Measurements from ENCODE around the gene IL12A. TPM values are rescaled to one million over a fixed set of nuclear protein-coding genes. Genes with fewer than 3 reads are reported as not detected.

IL12A gene
- total RNA-seq, 1 experiment from 2014 or later, result 1.4 TPM

DNA sequence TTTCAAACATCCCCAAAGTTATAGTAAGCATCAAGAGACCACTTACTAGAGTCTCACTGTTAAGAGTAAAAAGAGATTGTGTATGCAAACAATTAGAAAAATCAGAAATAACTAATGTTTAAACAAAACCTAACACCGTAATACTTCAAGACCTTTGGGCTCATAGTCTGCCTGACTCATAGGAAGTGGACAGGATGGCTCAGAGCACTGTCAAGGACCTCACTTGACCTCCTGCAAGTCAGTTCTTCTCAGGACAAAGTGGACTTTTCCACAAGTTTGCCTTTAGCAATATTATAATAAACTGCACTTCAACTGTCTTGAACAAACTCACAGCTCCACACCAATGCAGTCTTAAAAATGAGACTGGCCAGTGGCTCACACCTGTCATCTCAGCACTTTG is 34.8 kb downstream of the IL12A start:
- DNase-seq (ENCODE audit: low read depth), result no peak

DNA sequence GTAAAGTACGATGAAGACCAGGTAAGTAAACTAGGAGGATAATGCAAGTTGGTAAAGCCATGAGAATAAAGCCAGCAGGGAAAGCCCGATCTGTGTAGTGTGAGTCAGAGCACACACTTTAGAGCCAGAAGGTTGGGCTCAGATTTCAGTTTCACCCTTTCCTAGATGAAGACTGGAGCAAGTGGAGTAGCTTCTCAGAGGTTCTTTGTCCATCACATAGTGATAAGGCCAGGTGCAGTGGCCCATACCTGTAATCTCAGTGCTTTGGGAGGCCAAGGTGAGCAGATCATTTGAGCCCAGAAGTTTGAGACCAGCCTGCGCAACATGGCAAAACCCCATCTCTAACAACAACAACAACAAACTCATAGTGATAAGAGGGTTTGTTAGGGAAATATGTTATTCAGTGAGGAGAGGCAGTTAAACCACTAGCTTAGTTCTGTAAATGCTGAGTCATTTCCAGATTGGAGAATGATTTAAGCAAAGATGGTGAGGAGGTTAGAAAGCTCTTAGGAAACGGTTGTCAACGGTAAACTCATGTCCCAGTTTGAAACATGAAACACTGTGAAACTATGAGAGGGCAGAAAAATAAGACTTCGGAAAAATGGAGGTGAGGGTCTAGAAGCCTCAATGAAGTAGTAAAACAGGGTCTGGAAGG is 39.0 kb downstream of the IL12A start:
- DNase-seq (ENCODE audit: low read depth), result peak; percentile 48

DNA sequence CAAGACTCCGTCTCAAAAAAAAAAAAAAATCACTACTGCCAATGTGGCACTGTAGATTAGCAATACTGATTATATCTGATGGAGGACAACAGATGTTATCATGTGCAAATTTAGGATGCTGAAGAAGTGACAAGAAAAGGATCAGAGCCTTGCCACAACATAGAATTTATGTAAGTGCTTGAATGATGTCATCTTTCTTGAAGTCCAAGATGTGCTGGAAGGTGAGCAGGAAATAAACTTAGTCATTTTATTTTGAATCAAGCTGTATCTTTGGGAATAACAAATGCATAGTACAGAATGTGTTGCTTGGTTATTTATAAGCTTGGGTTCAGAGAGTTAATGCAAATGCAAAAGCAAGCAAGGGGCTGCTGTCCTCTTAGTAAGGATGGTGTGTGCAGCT is 47.1 kb downstream of the IL12A start:
- DNase-seq (ENCODE audit: low read depth), result no peak

DNA sequence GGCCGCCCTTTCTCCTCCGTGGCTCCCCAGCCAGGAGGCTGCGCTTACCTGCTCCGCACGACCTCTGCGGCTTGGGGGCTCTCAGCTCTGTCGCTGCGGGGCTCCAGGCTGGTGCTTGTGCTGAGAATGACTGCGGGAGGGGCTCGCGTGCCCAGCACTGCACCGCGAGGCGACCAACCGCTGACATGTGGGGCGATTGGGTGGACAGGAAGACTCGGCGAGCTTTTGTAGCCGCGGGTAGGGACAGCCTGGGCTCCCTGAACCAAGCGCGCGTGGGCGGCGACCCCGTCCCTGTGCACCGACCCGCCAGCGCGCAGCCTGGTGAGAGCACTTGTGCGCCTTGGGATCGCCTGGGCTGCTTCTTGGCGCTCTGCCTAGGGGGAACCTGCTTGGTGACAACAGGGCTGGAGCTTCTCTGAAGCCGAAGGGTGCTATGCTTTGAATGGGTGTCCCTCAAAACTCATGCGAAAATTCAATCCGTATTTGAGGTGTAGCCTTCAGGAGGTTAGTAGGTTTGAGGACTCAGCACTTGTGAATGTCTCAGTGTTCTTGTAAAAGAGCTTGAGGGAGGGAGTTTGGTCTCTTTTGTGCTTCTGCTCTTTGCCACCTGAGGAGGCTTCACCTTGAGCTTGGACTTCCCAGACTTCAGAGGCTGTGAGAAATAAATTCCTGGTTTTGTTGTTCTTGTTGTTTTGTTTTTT is 50.4 kb downstream of the IL12A start:
- DNase-seq (ENCODE audit: low read depth), result no peak

- peak; percentile 22 for DNase-seq (ENCODE audit: low read depth)
Observed at GRCh38 chr3:160040181-160040580, 51.5 kb downstream of the IL12A start.

DNA sequence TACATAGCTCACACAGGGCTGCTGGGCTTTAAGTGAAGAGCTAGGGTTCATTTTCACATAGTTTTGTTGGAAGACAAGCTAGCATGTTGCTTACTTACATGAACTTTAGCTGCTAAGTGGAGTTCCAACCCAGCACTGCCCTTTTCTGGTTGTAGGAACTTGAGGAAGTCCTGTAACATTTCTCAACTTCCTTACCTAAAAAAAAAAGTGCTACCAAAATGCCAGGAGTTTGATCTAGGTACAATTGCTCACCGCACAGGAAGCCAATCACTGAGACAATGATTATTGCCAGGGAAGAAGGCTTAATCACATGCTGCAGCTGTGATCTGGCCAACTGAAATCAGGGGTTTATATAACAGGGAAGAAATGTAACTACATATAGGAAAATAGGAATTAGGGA is 52.8 kb downstream of the IL12A start:
- no peak for DNase-seq (ENCODE audit: low read depth)

GRCh38 chr3:160044121-160044520 is 55.5 kb downstream of the IL12A start:
- no peak for DNase-seq (ENCODE audit: low read depth)

Other genes starting within 250 kb of the IL12A start
- 5.6 and 8.3 TPM in 2 replicates for gene SCHIP1, start 149.0 kb upstream of the IL12A start, total RNA-seq (2014; rRNA removed)
- 0.06 TPM in 1 of 2 replicates, not detected in the other for gene C3orf80, start 236.6 kb downstream of the IL12A start, total RNA-seq (2014; rRNA removed)

Data from LHCN-M2 (cell line).